Parathyroid adenoma (tissue), 2 donors: Measurements from ENCODE around the gene ONECUT2.
"Not testable (repeated sequence)": the region's sequence is repeated elsewhere in the genome, so short reads cannot be mapped to it uniquely, and the experiment has no call there.

Experiments used
- H2AFZ ChIP-seq: fragments of 300-600 bp; sonication (generic); one replicate; pipeline ENCODE4 v1.7.0; 2017; ENCODE audit warnings: antibody characterized with exemption, mild to moderate bottlenecking
- H3K27ac ChIP-seq: fragments of 300-600 bp; sonication (generic); one replicate; pipeline ENCODE4 v1.7.0; 2017
- H3K27me3 ChIP-seq: fragments of 300-600 bp; sonication (generic); one replicate; pipeline ENCODE4 v1.7.0; 2017; ENCODE audit warnings: low read length; ENCODE audit not compliant: control insufficient read depth, insufficient read depth
- H3K36me3 ChIP-seq: fragments of 300-600 bp; sonication (generic); one replicate; pipeline ENCODE4 v1.7.0; 2017; ENCODE audit warnings: low read length; ENCODE audit not compliant: control insufficient read depth, insufficient read depth
- H3K4me1 ChIP-seq: fragments of 300-600 bp; sonication (generic); one replicate; pipeline ENCODE4 v1.7.0; 2017; ENCODE audit warnings: control low read depth
- H3K4me2 ChIP-seq: fragments of 300-600 bp; sonication (generic); one replicate; pipeline ENCODE4 v1.7.0; 2017; ENCODE audit warnings: low read length
- H3K4me3 ChIP-seq: fragments of 300-600 bp; sonication (generic); one replicate; pipeline ENCODE4 v1.7.0; 2017; ENCODE audit warnings: low read depth, low read length
- H3K79me2 ChIP-seq: fragments of 300-600 bp; sonication (generic); one replicate; pipeline ENCODE4 v1.7.0; 2017; ENCODE audit warnings: control low read depth
- H3K9ac ChIP-seq: fragments of 300-600 bp; sonication (generic); one replicate; pipeline ENCODE4 v1.7.0; 2017; ENCODE audit warnings: mild to moderate bottlenecking
- H3K9me3 ChIP-seq: fragments of 300-600 bp; sonication (generic); one replicate; pipeline ENCODE4 v1.7.0; 2017; ENCODE audit warnings: low read length; ENCODE audit not compliant: control insufficient read depth
- CTCF ChIP-seq: fragments of 300-600 bp; sonication (generic); IDR thresholded peaks from one replicate; pipeline ENCODE4 v1.7.0; 2017; ENCODE audit warnings: antibody characterized with exemption, mild to moderate bottlenecking
- donor health status: primary hyperparathyroidism.

Gene ONECUT2

GRCh38 chr18:57519668-57520424 lies 84.7 kb downstream of the ONECUT2 start:
- Histone ChIP-seq H3K36me3 (no peaks in the 10 kb centered on the region), H3K79me2 (no peaks in the 10 kb centered on the region), H3K4me1 (no peaks in the 10 kb centered on the region), H2AFZ (no peak overlapping the region), H3K9ac (no peak overlapping the region), H3K4me2 (no peak overlapping the region), H3K27ac (no peak overlapping the region), H3K27me3 (no peaks in the 10 kb centered on the region), H3K4me3 (no peak overlapping the region), H3K9me3 (no peaks in the 10 kb centered on the region)
- TF ChIP-seq CTCF, result no peak

GRCh38 chr18:57522348-57522747 lies 87.2 kb downstream of the ONECUT2 start:
- H3K4me3 ChIP-seq, H3K4me1 ChIP-seq, H3K27ac ChIP-seq, H3K9ac ChIP-seq, H3K27me3 ChIP-seq, H3K79me2 ChIP-seq, H3K36me3 ChIP-seq, H3K4me2 ChIP-seq, H2AFZ ChIP-seq, H3K9me3 ChIP-seq: not testable (repeated sequence)

GRCh38 chr18:57523171-57523956 lies 88.2 kb downstream of the ONECUT2 start:
- Histone ChIP-seq H3K27me3 (no peaks in the 10 kb centered on the region), H3K36me3 (no peaks in the 10 kb centered on the region), H3K4me1 (no peaks in the 10 kb centered on the region), H3K79me2 (no peaks in the 10 kb centered on the region), H3K4me3 (no peak overlapping the region), H2AFZ (no peak overlapping the region), H3K4me2 (no peak overlapping the region), H3K27ac (no peak overlapping the region), H3K9me3 (no peaks in the 10 kb centered on the region), H3K9ac (no peak overlapping the region)
- no peak for TF ChIP-seq CTCF

- Histone ChIP-seq H3K36me3 (no peaks in the 10 kb centered on the region), H3K79me2 (no peaks in the 10 kb centered on the region), H3K9me3 (no peaks in the 10 kb centered on the region), H3K27ac (no peak overlapping the region), H3K4me2 (no peak overlapping the region), H3K27me3 (no peaks in the 10 kb centered on the region), H3K4me3 (no peak overlapping the region), H3K9ac (no peak overlapping the region), H3K4me1 (peaks cover under 1% of the 10 kb centered on the region), H2AFZ (no peak overlapping the region)
- no peak for TF ChIP-seq CTCF
Observed at GRCh38 chr18:57527556-57528229, 92.5 kb downstream of the ONECUT2 start.

GRCh38 chr18:57529151-57529550 lies 94.0 kb downstream of the ONECUT2 start:
- Histone ChIP-seq H3K4me2 (no peak overlapping the region), H3K27ac (no peak overlapping the region), H3K27me3 (no peaks in the 10 kb centered on the region), H3K9me3 (no peaks in the 10 kb centered on the region), H3K79me2 (no peaks in the 10 kb centered on the region), H3K4me3 (no peak overlapping the region), H3K4me1 (peaks cover 14% of the 10 kb centered on the region), H3K9ac (no peak overlapping the region), H3K36me3 (no peaks in the 10 kb centered on the region), H2AFZ (no peak overlapping the region)
- TF ChIP-seq CTCF, result no peak
